MM.1S (cell line): ENCODE results near the gene KRTAP26-1.
A peak's percentile ranks its signal among the peaks of the same experiment; 100 is the strongest.

Experiments
- DNase-seq: peaks from one replicate; pipeline ENCODE4 v3.0.0-alpha.2; 2015
- H2AFZ ChIP-seq: fragments of 300-600 bp; sonication (generic); 2 replicates; pipeline ENCODE4 v1.6.0; 2016; ENCODE audit warnings: antibody characterized with exemption, low read length
- H3F3A ChIP-seq: fragments of 300-600 bp; sonication (generic); 2 replicates; pipeline ENCODE4 v1.6.1; 2016; ENCODE audit warnings: mild to moderate bottlenecking, antibody characterized with exemption, low read length, moderate library complexity, mixed read lengths; ENCODE audit not compliant: insufficient read depth
- H3K27ac ChIP-seq: fragments of 300-600 bp; sonication (generic); 2 replicates; pipeline ENCODE4 v1.5.1; 2016; ENCODE audit warnings: mild to moderate bottlenecking, low read length
- H3K27me3 ChIP-seq: fragments of 300-600 bp; sonication (generic); replicated peaks from 2 replicates; pipeline ENCODE4 v1.6.0; 2016; ENCODE audit warnings: low read length; ENCODE audit not compliant: insufficient read depth
- H3K36me3 ChIP-seq: fragments of 300-600 bp; sonication (generic); replicated peaks from 2 replicates; pipeline ENCODE4 v1.6.1; 2016; ENCODE audit warnings: mild to moderate bottlenecking, low read length, mixed read lengths; ENCODE audit not compliant: insufficient read depth
- H3K4me1 ChIP-seq: fragments of 300-600 bp; sonication (generic); 2 replicates; pipeline ENCODE4 v1.6.1; 2016; ENCODE audit warnings: low read length, mixed read lengths
- H3K4me2 ChIP-seq: fragments of 300-600 bp; sonication (generic); 2 replicates; pipeline ENCODE4 v1.6.0; 2016; ENCODE audit warnings: low read depth, low read length
- H3K4me3 ChIP-seq: fragments of 300-600 bp; sonication (generic); 2 replicates; pipeline ENCODE4 v1.5.1; 2016; ENCODE audit warnings: low read length, mixed read lengths
- H3K79me2 ChIP-seq: fragments of 300-600 bp; sonication (generic); 2 replicates; pipeline ENCODE4 v1.6.1; 2016; ENCODE audit warnings: mixed run types, low read length, mixed read lengths
- H3K9ac ChIP-seq: fragments of 300-600 bp; sonication (generic); 2 replicates; pipeline ENCODE4 v1.6.1; 2016; ENCODE audit warnings: low read length, mixed read lengths
- H3K9me2 ChIP-seq: fragments of 300-600 bp; sonication (generic); replicated peaks from 2 replicates; pipeline ENCODE4 v1.6.1; 2016; ENCODE audit warnings: mild to moderate bottlenecking, low read length, mixed read lengths; ENCODE audit not compliant: insufficient read depth
- H3K9me3 ChIP-seq: fragments of 300-600 bp; sonication (generic); replicated peaks from 2 replicates; pipeline ENCODE4 v1.6.1; 2016; ENCODE audit warnings: mild to moderate bottlenecking, low read length, mixed read lengths; ENCODE audit not compliant: insufficient read depth
- H4K20me1 ChIP-seq: fragments of 300-600 bp; sonication (generic); 2 replicates; pipeline ENCODE4 v1.6.1; 2016; ENCODE audit warnings: mild to moderate bottlenecking, low read length, moderate library complexity, mixed read lengths; ENCODE audit not compliant: insufficient read depth
- EZH2 ChIP-seq: fragments of 300-600 bp; sonication (generic); optimal IDR thresholded peaks from 2 replicates; pipeline ENCODE3; 2017; ENCODE audit warnings: low read depth, mild to moderate bottlenecking, antibody characterized with exemption, low read length, mixed read lengths
- EZH2phosphoT487 ChIP-seq: fragments of 300-600 bp; sonication (generic); IDR thresholded peaks from 2 replicates; pipeline ENCODE4 v1.6.1; 2018; ENCODE audit warnings: antibody characterized with exemption, low read length
- TF ChIP-seq, protein P1 (sequence below): fragments of 300-600 bp; sonication (generic); IDR thresholded peaks from 2 replicates; pipeline ENCODE4 v1.5.1; 2016; ENCODE audit warnings: antibody characterized with exemption, low read length, mixed read lengths

The KRTAP26-1 gene

DNA sequence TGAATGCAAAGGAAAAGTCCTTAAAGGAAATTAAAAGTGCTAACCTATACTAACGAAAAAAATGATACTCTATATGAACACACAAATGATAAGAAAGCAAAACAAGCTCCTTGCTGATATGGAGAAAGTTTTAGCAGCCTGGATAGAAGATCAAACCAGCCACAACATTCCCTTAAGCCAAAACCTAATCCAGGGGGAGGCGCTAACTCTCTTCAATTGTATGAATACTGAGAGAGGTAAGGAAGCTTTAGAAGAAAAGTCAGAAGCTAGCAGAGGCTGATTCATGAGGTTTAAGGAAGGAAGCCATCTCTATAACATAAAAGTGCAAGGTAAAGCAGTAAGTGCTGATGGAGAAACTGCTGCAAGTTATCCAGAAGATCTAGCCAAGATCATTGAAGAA lies 24.9 kb upstream of the KRTAP26-1 start:
- H3K9me3 ChIP-seq, result no peaks in the 10 kb centered on the region

DNA sequence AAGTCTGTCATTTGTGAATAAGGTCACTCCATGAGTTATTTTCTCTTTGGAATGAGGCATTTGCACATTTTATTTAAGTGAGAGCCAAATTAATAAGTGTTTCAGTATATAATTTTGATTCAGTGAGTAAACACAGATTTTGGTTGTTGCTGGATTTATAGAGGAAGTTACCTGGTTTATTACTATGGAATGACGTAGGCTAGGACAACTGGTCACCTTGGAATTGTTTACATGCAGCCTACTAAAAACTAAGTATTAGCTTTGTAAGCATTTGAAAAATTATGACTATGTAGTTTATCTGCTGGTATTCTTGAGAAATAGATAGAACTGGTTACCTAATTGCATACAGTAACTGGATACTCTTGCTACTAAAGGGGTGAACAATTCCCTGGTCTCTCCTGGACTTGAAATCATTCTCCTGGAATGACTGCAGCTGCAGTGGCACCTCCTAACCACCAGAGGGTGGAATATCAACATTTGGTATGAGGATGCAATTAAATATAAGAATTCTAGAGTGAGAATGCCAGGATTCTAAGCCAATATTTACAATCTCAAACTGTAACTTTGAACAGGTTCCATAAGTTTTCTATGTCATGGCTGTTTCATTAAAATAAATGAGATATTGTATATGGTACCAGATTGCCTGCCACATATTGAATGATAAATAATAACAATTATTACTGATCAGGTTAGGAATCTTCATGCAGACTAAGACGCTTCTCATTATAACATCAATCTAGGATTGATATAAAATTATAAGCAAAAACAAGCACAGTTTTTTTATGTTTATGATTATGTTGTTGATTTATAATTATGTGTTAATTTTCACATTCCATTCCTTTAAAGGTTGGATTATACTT lies 20.8 kb upstream of the KRTAP26-1 start:
- H3K4me2 ChIP-seq, result no peak overlapping the region
- no peaks in the 10 kb centered on the region for H3F3A ChIP-seq
- no peaks in the 10 kb centered on the region for H3K36me3 ChIP-seq
- no peak overlapping the region for H3K9ac ChIP-seq
- H4K20me1 ChIP-seq, result no peaks in the 10 kb centered on the region
- no peak overlapping the region for H2AFZ ChIP-seq
- no peaks in the 10 kb centered on the region for H3K9me3 ChIP-seq
- DNase-seq, result peak; percentile 47
- no peaks in the 10 kb centered on the region for H3K27me3 ChIP-seq
- TF ChIP-seq EZH2phosphoT487, result no peak
- TF ChIP-seq, protein P1, sequence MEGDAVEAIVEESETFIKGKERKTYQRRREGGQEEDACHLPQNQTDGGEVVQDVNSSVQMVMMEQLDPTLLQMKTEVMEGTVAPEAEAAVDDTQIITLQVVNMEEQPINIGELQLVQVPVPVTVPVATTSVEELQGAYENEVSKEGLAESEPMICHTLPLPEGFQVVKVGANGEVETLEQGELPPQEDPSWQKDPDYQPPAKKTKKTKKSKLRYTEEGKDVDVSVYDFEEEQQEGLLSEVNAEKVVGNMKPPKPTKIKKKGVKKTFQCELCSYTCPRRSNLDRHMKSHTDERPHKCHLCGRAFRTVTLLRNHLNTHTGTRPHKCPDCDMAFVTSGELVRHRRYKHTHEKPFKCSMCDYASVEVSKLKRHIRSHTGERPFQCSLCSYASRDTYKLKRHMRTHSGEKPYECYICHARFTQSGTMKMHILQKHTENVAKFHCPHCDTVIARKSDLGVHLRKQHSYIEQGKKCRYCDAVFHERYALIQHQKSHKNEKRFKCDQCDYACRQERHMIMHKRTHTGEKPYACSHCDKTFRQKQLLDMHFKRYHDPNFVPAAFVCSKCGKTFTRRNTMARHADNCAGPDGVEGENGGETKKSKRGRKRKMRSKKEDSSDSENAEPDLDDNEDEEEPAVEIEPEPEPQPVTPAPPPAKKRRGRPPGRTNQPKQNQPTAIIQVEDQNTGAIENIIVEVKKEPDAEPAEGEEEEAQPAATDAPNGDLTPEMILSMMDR, result peak; percentile 89
- no peaks in the 10 kb centered on the region for H3K4me1 ChIP-seq
- no peaks in the 10 kb centered on the region for H3K79me2 ChIP-seq
- H3K9me2 ChIP-seq, result no peaks in the 10 kb centered on the region
- no peak overlapping the region for H3K27ac ChIP-seq
- H3K4me3 ChIP-seq, result no peak overlapping the region

More for the DNA sequence above, 24.9 kb upstream of the KRTAP26-1 start:
- DNase-seq, result no peak
- Histone ChIP-seq H3K9ac (no peak overlapping the region), H3F3A (no peaks in the 10 kb centered on the region), H3K79me2 (no peaks in the 10 kb centered on the region), H4K20me1 (no peaks in the 10 kb centered on the region), H3K4me2 (no peak overlapping the region), H3K27ac (no peak overlapping the region), H3K36me3 (no peaks in the 10 kb centered on the region), H3K9me2 (no peaks in the 10 kb centered on the region), H3K27me3 (no peaks in the 10 kb centered on the region), H3K4me1 (no peaks in the 10 kb centered on the region), H2AFZ (no peak overlapping the region), H3K4me3 (no peak overlapping the region)
- TF ChIP-seq EZH2phosphoT487, result no peak
- TF ChIP-seq EZH2, result no peak
- TF ChIP-seq, protein P1, result no peak

DNA sequence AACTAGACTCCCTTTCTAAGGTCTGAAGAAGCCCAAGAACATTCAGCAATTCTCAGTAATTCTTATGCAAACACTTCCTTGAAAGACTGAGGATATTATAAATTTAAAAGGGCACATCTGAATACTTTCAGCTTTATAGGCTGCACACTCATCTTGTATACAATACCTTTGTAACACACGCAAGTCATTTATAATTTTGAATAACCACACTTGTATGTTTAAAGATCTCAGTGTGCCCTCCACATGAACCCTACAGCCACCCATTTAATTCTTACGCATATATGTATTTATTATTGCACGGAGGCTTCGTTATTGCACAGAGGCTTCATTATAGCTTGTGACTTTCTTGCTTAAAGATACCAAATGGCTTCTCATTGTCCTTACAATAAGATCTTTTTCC lies 18.6 kb upstream of the KRTAP26-1 start:
- H3F3A ChIP-seq, result no peaks in the 10 kb centered on the region
- no peak overlapping the region for H3K27ac ChIP-seq
- no peak overlapping the region for H2AFZ ChIP-seq
- no peaks in the 10 kb centered on the region for H3K79me2 ChIP-seq
- H3K4me3 ChIP-seq, result no peak overlapping the region
- TF ChIP-seq, protein P1, result no peak
- no peak for TF ChIP-seq EZH2phosphoT487
- no peak for TF ChIP-seq EZH2
- no peak overlapping the region for H3K4me2 ChIP-seq
- no peak for DNase-seq
- H3K36me3 ChIP-seq, result no peaks in the 10 kb centered on the region
- no peaks in the 10 kb centered on the region for H3K4me1 ChIP-seq
- no peaks in the 10 kb centered on the region for H3K9me2 ChIP-seq
- H3K27me3 ChIP-seq, result no peaks in the 10 kb centered on the region
- no peaks in the 10 kb centered on the region for H4K20me1 ChIP-seq
- no peaks in the 10 kb centered on the region for H3K9me3 ChIP-seq
- no peak overlapping the region for H3K9ac ChIP-seq
